T-helper 22 cell (primary cell): ENCODE measurements around the gene ADARB1.

ENCODE experiments used
- DNase-seq: peaks from one replicate; pipeline ENCODE4 v3.0.0-alpha.2; 2020; ENCODE audit warnings: low read depth

ADARB1 gene

GRCh38 chr21:45169682-45170081 is 95.3 kb downstream of the ADARB1 start:
- DNase-seq = no peak

- DNase-seq = no peak
Observed at GRCh38 chr21:45170987-45171386, 96.6 kb downstream of the ADARB1 start.

DNA sequence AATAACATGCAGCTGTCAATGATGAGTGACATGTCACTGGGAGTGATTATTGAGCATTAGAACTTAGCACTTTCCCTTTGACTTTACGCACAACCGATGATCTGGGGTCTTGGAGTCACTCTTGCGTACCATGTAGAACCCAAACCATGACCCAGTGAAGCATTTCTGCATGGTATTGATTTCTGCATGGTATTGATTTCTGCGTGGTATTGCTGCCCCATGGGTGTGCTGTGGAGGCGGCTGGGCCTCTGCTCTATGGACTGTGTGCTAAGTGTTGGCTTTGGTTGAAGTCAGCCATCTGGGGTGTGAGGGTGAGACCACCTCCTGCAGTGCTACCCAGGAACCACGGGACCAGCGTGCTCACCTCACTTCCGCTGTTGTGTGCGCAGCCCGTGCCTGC is 98.0 kb downstream of the ADARB1 start:
- no peak for DNase-seq

DNA sequence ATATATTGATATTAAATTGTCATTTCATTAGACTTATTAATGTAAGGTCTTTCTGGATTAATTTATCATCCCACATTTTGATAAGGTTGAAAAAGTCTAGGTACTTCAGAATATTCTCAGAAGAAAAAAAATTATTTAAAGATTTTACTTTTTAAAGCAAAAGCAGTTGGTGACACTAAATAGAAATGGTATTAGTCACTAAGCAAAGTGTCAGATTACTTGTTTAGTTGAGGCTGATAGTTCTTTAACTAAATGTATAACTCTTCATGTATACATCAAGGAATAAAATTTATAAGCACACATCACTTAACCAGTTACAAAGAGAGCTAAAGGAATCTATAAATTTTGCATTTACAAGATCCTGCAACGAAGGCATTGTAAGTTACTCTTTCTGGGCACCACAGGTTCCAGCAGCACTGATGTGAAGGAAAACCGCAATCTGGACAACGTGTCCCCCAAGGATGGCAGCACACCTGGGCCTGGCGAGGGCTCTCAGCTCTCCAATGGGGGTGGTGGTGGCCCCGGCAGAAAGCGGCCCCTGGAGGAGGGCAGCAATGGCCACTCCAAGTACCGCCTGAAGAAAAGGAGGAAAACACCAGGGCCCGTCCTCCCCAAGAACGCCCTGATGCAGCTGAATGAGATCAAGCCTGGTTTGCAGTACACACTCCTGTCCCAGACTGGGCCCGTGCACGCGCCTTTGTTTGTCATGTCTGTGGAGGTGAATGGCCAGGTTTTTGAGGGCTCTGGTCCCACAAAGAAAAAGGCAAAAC is 101.1 kb downstream of the ADARB1 start:
- no peak for DNase-seq

- no peak for DNase-seq
Observed at GRCh38 chr21:45176141-45176540, 101.8 kb downstream of the ADARB1 start.

DNA sequence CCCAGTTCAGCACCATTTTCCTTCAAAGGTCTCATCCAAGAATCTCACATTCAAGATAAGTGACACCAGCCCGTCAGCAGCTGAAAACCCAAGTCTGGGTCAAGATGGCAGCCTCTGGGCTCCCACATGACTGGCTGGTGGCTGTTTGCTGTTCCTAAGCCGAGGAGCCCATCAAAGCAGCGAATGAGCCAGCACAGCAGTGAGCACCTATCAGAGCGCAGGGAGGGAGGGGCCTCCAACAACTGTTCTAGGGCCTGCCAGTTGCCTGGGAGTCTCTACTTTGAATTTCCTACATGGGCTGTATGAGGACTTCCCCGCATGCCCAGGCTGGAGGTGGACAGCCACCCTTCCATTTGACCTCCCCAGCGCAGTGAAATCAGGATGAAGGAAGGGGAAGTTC is 102.7 kb downstream of the ADARB1 start:
- no peak for DNase-seq

- no peak for DNase-seq
Observed at GRCh38 chr21:45178070-45178608, 103.8 kb downstream of the ADARB1 start.

DNA sequence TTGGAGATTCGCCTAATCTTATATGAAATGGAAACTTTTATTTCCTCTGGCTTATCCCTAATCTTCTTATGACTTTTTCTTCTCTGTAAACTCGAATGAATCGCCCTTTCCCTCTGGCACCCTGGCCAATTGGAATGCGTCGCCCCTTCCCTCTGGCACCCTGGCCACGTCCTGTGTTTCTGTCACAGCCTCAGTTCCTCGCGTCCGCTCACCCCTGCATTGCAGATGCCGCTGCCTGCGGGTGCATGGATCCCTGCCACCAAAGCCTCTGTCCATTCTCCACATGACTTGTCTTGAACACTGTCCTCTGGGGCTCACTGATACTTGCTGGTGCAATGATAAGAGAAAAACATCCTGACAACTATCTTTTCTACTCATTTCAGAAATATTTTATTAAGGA is 104.6 kb downstream of the ADARB1 start:
- DNase-seq = no peak

DNA sequence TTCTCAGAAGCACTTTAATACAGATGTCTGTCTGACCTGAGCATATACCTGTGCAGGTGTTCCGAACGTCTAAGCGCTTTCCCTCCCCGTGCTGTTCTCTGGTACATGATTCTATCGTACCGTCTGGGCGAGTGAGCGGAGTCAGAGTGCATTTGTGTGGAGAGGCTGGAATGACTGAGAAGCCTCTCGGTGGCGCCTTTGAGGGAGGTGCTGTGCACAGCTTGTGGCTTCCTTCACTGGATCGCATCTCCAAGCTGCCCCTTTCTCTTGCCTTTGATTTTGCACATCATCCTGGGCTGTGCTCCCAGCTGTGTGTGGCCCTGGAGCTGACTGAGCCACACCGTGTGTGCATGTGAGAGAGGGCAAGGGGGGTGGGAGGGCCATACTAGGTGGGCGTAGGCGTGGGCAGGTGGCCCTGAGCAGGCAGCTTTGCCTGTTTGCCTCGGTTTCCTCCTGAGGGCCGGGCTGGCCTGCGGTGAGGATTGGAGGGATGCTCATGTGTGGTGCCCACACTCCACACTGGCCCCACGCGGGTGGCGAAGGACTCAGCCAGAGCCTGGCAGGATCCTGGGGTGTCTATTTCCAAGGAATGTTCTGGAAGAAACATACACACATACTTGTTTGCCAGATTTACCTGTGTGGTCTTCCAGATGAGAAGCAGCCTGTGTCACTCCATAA is 105.3 kb downstream of the ADARB1 start:
- DNase-seq = no peak

GRCh38 chr21:45180246-45180599 is 105.8 kb downstream of the ADARB1 start:
- DNase-seq = no peak

DNA sequence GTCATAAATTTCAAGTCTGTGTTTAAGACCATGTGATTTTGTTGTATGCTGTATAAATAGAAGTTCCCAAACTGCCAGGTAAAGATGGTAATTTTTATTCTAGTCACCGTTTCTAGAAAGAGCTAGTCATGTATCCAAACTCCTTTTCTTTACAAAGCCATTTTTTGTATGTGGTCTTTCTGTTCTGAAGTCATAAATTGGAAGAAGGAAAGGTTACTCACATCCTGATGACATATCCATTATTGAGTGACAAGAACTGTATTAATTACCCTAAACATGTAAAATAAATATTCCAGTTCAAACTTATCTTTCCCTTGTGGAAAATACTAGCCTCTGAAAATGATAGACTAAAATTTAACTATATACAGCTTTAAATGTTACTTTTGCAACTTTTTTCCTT is 108.6 kb downstream of the ADARB1 start:
- DNase-seq = no peak

- no peak for DNase-seq
Observed at GRCh38 chr21:45183852-45184251, 109.5 kb downstream of the ADARB1 start.

DNA sequence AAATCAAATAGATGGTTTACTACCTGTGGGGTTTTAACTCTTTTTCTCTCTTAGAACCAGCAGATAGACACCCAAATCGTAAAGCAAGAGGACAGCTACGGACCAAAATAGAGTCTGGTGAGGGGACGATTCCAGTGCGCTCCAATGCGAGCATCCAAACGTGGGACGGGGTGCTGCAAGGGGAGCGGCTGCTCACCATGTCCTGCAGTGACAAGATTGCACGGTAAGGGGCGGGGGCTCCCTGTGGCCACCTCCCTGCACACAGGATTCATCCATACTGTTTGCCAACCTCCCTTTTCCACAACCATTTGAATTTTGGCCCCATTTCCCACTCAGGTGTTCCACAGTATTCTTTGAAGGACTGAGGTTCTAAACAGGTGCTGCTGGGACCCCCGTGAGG is 110.5 kb downstream of the ADARB1 start:
- no peak for DNase-seq

- no peak for DNase-seq
Observed at GRCh38 chr21:45186709-45187108, 112.3 kb downstream of the ADARB1 start.

- DNase-seq = no peak
Observed at GRCh38 chr21:45187646-45188045, 113.3 kb downstream of the ADARB1 start.

DNA sequence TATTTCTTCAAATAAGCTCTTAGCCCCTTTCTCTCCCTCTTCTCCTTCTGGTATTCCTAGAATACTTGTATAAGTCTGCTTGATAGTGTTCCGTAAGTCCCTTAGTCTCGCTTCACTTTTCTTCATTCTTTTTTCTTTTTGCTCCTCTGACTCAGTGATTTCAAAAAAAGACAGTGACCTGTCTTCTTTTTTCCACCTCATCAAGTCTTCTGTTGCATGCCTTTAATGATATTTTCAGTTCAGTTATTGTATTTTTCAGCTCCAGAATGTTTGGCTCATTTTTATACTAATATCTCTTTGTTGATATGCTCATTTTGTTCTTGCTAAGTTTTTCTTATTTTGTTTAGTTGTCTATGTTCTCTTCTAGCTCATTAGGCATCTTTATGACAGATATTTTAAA is 115.6 kb downstream of the ADARB1 start:
- DNase-seq = no peak

DNA sequence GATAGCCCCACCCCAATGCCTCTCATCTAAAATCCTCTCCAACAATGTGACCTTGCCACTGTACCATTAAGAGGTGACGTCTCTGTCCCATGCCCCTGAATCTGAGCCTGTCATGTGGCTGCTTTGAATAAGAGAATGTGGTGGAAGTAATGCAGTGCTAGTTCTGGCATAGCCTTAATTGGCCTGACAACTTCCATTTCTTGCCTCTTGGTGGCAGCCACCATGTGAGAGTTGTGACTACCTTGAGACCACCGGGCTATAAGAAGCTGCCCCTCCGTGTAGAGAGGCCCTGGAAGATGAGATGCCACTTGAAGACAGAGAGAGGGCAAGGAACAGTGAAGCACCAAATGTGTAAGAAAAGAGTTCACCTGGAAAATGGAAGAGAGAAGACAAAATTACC is 118.0 kb downstream of the ADARB1 start:
- DNase-seq = no peak

- DNase-seq = no peak
Observed at GRCh38 chr21:45196620-45197019, 122.2 kb downstream of the ADARB1 start.

DNA sequence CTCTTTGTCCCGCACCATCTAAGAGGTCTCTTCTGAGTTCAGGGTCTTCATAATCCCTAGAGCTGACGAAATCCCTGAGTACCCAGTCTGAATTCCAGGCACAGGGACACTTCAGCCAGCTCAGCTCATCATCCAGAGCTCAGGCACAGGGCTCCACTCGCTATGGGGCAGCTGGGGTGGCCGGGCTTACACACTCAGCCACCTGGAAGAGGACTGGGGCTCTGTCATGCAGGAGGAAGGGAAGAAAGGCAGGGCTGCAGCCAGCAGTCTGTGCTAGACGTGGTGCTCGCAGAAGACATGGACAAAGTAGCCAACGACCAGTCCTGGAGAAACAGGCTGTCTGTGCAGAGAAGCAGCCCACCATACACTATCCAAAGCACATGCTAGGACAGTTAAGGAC is 124.8 kb downstream of the ADARB1 start:
- no peak for DNase-seq

DNA sequence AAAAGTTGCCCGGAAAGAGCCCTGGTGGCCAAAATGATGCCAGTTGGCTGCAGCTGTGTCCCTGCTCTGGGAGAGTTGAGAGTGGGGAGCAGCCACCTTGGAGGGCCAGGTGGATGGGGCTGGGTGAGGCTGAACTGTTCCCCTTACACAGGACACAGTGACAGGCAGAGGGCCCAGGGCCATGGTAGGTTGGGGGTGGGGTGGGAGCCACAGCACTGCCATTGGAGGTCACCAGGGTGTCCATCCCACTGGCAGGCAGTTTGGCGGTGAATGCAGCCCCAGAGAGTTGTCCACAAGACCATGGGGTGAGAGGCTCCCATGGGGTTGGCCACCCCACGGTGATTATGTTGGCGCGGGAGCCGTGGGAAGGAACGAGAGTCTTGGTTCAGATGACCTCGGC is 125.7 kb downstream of the ADARB1 start:
- DNase-seq = no peak

- no peak for DNase-seq
Observed at GRCh38 chr21:45200581-45201296, 126.4 kb downstream of the ADARB1 start.

DNA sequence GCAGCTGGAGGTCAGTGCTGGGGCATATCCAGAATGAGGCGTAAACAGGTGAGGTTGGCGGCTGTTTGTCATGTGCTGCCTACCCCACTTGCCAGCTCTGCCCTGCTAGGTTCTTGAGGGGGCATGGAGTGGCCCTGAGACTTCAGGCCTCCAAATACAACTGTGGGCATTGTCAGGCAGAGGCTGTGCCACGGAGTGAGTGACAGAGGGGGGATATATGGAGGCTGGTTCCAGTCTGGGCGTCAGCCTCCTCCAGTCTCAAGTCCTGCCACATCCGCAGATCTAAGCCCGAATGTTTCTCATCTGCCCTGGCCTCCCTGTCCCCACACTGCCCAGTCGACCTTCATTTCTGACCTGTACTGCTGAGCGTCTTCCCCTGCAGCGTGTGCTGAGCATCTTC is 128.0 kb downstream of the ADARB1 start:
- DNase-seq = no peak

GRCh38 chr21:45202889-45203288 is 128.5 kb downstream of the ADARB1 start:
- no peak for DNase-seq
